Measurements from ENCODE around the gene NR5A1. TPM values are rescaled to one million over a fixed set of nuclear protein-coding genes. Genes with fewer than 3 reads are reported as not detected.

NR5A1 gene
- total and polyA plus RNA-seq, 10 of the 15 experiments (the other 5 are each of a cell fraction or from before 2014, with no cell fraction given), result 0.06 to 0.24 (median 0.08) TPM; not detected in 5

- ChIA-PET POLR2A (no interaction called here), CTCF (interaction anchor here (0.6 kb wide), 1 partner anchor 341 kb away, joined by 3 read pairs; no protein-coding TSS in a partner anchor), RAD21 (ENCODE audit: unreplicated experiment) (interaction anchor here (1.1 kb wide), 1 partner anchor 53 kb away, joined by 3 read pairs; no protein-coding TSS in a partner anchor), SMC1A (ENCODE audit: uncharacterized antibody, unreplicated experiment) (no interaction called here)
- ATAC-seq (no peak), FAIRE-seq (no peak), DNase-seq (ENCODE audit: low read depth, low spot score) (no peak)
- no peak overlapping the region for H2AFZ ChIP-seq (ENCODE audit: control insufficient read depth, low read depth, low read length)
- BruUV-seq (replicated peaks), result no TSS peak
- no peaks in the 10 kb centered on the region for H3K9me3 ChIP-seq (replicated peaks; ENCODE audit: control insufficient read depth, insufficient read depth, low read length)
- TF ChIP-seq GABPA (IDR thresholded peaks at IDR 0.05; ENCODE audit: low read depth) (no peak), BCLAF1 (IDR thresholded peaks at IDR 0.05) (no peak), KDM1A (IDR thresholded peaks at IDR 0.05; ENCODE audit: borderline replicate concordance) (no peak), ZBTB11 (CRISPR knock-in tag; IDR thresholded peaks at IDR 0.05) (no peak), FOS (IDR thresholded peaks at IDR 0.05; ENCODE audit: borderline replicate concordance, extremely low read depth, insufficient read length) (no peak)
- no peak overlapping the region for H3K9ac ChIP-seq (ENCODE audit: control insufficient read depth, insufficient read depth, low read length)
- H3K79me2 ChIP-seq (ENCODE audit: control insufficient read depth, insufficient read depth, low read length), result no peaks in the 10 kb centered on the region
- no peaks in the 10 kb centered on the region for H3K36me3 ChIP-seq (ENCODE audit: control insufficient read depth in 2 of 2, insufficient read depth in 2 of 2, low read length in 1 of 2)
- intact Hi-C loops (cut with micrococcal nuclease; ENCODE audit: unreplicated experiment), result loop anchor here (5.0 kb wide), 1 partner anchor 66 kb away; the partner anchor contains the start of gene PSMB7
- WGBS (ENCODE audit: insufficient coverage, insufficient replicate concordance, low lambda C conversion rate, missing lambda C conversion rate), result 63% methylated on average over 9 of the region's 9 CpGs
- no peak overlapping the region for H3K4me2 ChIP-seq (ENCODE audit: control insufficient read depth, insufficient read depth)
- no peak overlapping the region for H3K4me3 ChIP-seq
- in situ Hi-C loops (cut with MboI), result no loop called here
- H4K20me1 ChIP-seq (ENCODE audit: control insufficient read depth, insufficient read depth), result no peaks in the 10 kb centered on the region
- H3K27ac ChIP-seq (ENCODE audit: control insufficient read depth, insufficient read depth), result no peak overlapping the region
- no peaks in the 10 kb centered on the region for H3K4me1 ChIP-seq (ENCODE audit: control insufficient read depth, insufficient read depth, low read length)
- peaks cover 2% of the 10 kb centered on the region in 2 experiments; a peak in 2 of 4 replicates for H3K27me3 ChIP-seq (replicated peaks in 1 of 2; ENCODE audit: control insufficient read depth in 2 of 2, insufficient read depth in 2 of 2, low read length in 1 of 2)
Measured at GRCh38 chr9:124483481-124483880, 23.7 kb downstream of the NR5A1 start.
